Activated CD8-positive, alpha-beta T cell treated with anti-CD3 and anti-CD28 coated beads for 36 hours (primary cell): Measurements from ENCODE around the gene DACT2. TPM values are rescaled to one million over a fixed set of nuclear protein-coding genes. Genes with fewer than 3 reads are reported as not detected.
"Not testable (repeated sequence)": the region's sequence is repeated elsewhere in the genome, so short reads cannot be mapped to it uniquely, and the experiment has no call there.

Experiments
- ATAC-seq: fragments of 200-7000 bp; cut with Tn5 transposase; one replicate; pipeline ENCODE4 v1.10.0; 2021; ENCODE audit warnings: mild to moderate bottlenecking, moderate library complexity
- CTCF ChIA-PET: fragments of 350-600 bp; sonication (Branson Sonifier 250); formaldehyde crosslinking; loops from one replicate; lab custom pipeline; 2021; ENCODE audit warnings: antibody characterized with exemption; lab: Charles Lee
- POLR2A ChIA-PET: fragments of 350-600 bp; sonication (Branson Sonifier 250); formaldehyde crosslinking; loops from one replicate; lab custom pipeline; 2021; ENCODE audit warnings: antibody characterized with exemption; lab: Charles Lee
- DNase-seq: peaks from one replicate; pipeline ENCODE4 v3.0.0-alpha.2; 2020
- H3K27ac Mint-ChIP-seq: one replicate; pipeline ENCODE4 v1.8.0; 2021; ENCODE audit warnings: mild to moderate bottlenecking, mixed read lengths
- H3K27me3 Mint-ChIP-seq: one replicate; pipeline ENCODE4 v1.8.0; 2021; ENCODE audit warnings: mixed read lengths
- H3K36me3 Mint-ChIP-seq: one replicate; pipeline ENCODE4 v1.8.0; 2021; ENCODE audit warnings: low read depth, mixed read lengths
- H3K4me1 Mint-ChIP-seq: one replicate; pipeline ENCODE4 v1.8.0; 2021; ENCODE audit warnings: low read depth, mixed read lengths
- H3K4me3 Mint-ChIP-seq: one replicate; pipeline ENCODE4 v1.8.0; 2021; ENCODE audit warnings: mild to moderate bottlenecking, moderate library complexity, mixed read lengths
- H3K9me3 Mint-ChIP-seq: one replicate; pipeline ENCODE4 v1.8.0; 2021; ENCODE audit warnings: mixed read lengths
- CTCF ChIP-seq: fragments of 200-600 bp; IDR thresholded peaks from one replicate; pipeline ENCODE4 v1.8.0; 2022; ENCODE audit warnings: antibody characterized with exemption, mild to moderate bottlenecking
- intact Hi-C: fragments of 100-400 bp; cut with micrococcal nuclease; formaldehyde crosslinking; loops from one replicate; pipeline ENCODE4 v1.10.0; 2022
- total RNA-seq, 2 experiments: library from RNA; stranded (reverse); gene quantifications; one replicate each; pipeline ENCODE4 v1.2.3, GENCODE V29; 2021

The DACT2 gene
- total RNA-seq, 2 experiments from 2014 or later, result not detected

- CTCF ChIA-PET, result interaction anchor here (1.0 kb wide), 1 partner anchor 9 kb away, joined by 3 read pairs; no protein-coding TSS in a partner anchor
- H3K4me1 Mint-ChIP-seq, result no peaks in the 10 kb centered on the region
- TF ChIP-seq CTCF, result no peak
- DNase-seq (no peak), ATAC-seq (no peak)
- no peaks in the 10 kb centered on the region for H3K9me3 Mint-ChIP-seq
- no peaks in the 10 kb centered on the region for H3K36me3 Mint-ChIP-seq
- peaks cover 21% of the 10 kb centered on the region for H3K27me3 Mint-ChIP-seq
- H3K4me3 Mint-ChIP-seq, result no peak overlapping the region
- intact Hi-C loops, result no loop called here
- no peak overlapping the region for H3K27ac Mint-ChIP-seq
- POLR2A ChIA-PET, result no interaction called here
These were observed 6.1 kb downstream of the DACT2 start for GRCh38 chr6:168313431-168314011.

- H3K27ac Mint-ChIP-seq, DNase-seq, H3K9me3 Mint-ChIP-seq, POLR2A ChIA-PET, H3K4me1 Mint-ChIP-seq, CTCF ChIA-PET, ATAC-seq, H3K4me3 Mint-ChIP-seq, intact Hi-C loops, H3K36me3 Mint-ChIP-seq: not testable (repeated sequence)
- H3K27me3 Mint-ChIP-seq, result peaks cover 15% of the 10 kb centered on the region
These were observed 7.5 kb downstream of the DACT2 start for GRCh38 chr6:168312125-168312507.

- Mint-ChIP-seq H3K9me3 (no peaks in the 10 kb centered on the region), H3K4me1 (no peaks in the 10 kb centered on the region), H3K27me3 (peaks cover 18% of the 10 kb centered on the region), H3K4me3 (no peak overlapping the region), H3K27ac (no peak overlapping the region), H3K36me3 (no peaks in the 10 kb centered on the region)
- CTCF ChIA-PET, result no interaction called here
- POLR2A ChIA-PET, result no interaction called here
- intact Hi-C loops, result no loop called here
- TF ChIP-seq CTCF, result no peak
- ATAC-seq (no peak), DNase-seq (no peak)
These were observed 8.0 kb downstream of the DACT2 start for GRCh38 chr6:168311410-168312124.

- H3K4me3 Mint-ChIP-seq, result no peak overlapping the region
- ATAC-seq (no peak), DNase-seq (no peak)
- H3K9me3 Mint-ChIP-seq, result no peaks in the 10 kb centered on the region
- H3K27me3 Mint-ChIP-seq, result peaks cover 17% of the 10 kb centered on the region
- H3K36me3 Mint-ChIP-seq, result no peaks in the 10 kb centered on the region
- TF ChIP-seq CTCF, result no peak
- intact Hi-C loops, result no loop called here
- no peaks in the 10 kb centered on the region for H3K4me1 Mint-ChIP-seq
- CTCF ChIA-PET, result no interaction called here
- H3K27ac Mint-ChIP-seq, result no peak overlapping the region
- POLR2A ChIA-PET, result no interaction called here
These were observed 8.6 kb downstream of the DACT2 start for GRCh38 chr6:168310945-168311344.

GRCh38 chr6:168310403-168310802 is 9.2 kb downstream of the DACT2 start:
- Mint-ChIP-seq H3K4me1 (no peaks in the 10 kb centered on the region), H3K27me3 (peaks cover 12% of the 10 kb centered on the region), H3K4me3 (no peak overlapping the region), H3K36me3 (no peaks in the 10 kb centered on the region), H3K9me3 (no peaks in the 10 kb centered on the region), H3K27ac (no peak overlapping the region)
- DNase-seq, result no peak
- CTCF ChIA-PET, result no interaction called here
- TF ChIP-seq CTCF, result no peak
- POLR2A ChIA-PET, result no interaction called here
- no peak for ATAC-seq
- intact Hi-C loops, result no loop called here
